GM19238 (cell line): ENCODE data around the gene NAA80.
"Not testable (repeated sequence)": the region's sequence is repeated elsewhere in the genome, so short reads cannot be mapped to it uniquely, and the experiment has no call there.

Experiments
- DNase-seq: peaks from one replicate; pipeline ENCODE4 v3.0.0; 2011; ENCODE audit warnings: low spot score; ENCODE audit not compliant: insufficient read length

Gene NAA80

DNA sequence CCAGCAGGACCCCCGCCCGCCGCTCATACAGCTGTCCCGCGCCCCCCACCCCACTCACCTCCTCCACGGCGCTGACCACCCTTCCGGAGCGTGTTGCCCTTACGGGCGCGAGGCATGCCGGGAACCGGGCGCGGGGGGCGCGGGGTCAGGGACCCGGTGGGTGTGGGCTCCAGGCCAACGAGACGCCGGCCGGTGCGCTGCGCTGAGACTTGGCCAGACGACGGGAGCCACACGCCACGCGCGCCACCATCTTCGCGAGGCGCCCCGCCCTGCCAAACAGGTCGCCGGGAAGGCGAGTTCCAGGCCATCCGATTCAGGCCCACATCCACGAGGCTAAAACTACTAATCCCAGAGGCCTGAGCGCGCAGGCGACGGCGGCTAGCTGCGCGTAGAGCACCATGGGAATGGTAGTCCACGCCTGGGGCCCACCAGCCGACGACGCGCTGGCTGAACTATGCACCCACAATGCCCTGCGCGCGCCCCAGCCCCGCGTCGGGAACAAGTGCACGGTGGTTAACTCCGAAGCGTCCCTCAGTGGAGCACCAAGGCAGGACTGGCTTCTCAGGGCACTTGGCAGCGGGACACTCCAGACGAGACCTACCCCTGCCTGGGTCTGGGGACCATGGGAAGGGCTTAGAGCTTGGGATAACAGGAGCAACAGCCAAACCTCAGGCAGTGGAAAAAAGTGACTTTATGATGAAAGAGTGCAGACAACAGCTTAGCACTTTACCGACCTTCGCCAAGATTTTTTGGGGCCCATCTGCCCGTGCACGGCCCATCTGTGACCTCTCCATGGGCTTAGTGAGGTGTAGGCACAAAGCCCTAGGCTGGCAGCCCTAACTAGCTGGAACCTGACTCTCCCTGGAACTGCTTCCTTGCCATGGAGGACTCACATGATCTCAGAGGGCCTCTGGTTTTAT, 6.8 kb downstream of the NAA80 start, which contains the start of gene IFRD2:
Gene IFRD2 (minus strand): TSS at position 271 of the 920 bp plus-strand sequence. CDS start 155 bp downstream, at position 116.
- peak; percentile 95 for DNase-seq

DNA sequence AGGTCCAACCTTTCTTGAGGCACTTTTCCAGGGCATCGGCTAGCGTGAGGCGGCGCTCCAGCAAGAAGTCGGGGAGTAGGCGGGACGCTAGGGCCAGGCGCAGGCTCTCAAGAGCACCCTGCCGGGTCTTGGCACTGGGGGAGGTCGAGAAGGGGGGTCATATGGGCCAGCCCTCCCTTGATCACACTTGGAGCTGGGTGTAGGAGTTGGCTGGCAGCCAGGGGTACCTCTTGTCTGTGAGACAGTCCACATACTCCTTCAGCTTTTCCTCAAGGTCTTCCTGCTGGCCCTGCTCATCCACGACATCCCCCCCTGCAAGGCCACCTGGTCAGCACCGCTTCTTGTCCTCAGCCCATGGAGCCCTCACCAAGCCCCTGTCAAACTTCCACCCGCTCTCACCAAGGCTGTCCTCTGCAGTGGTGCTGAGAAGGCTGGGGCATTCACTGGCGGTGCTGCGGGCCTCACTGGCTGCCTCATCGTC, 9.0 kb downstream of the NAA80 start:
- no peak for DNase-seq

DNA sequence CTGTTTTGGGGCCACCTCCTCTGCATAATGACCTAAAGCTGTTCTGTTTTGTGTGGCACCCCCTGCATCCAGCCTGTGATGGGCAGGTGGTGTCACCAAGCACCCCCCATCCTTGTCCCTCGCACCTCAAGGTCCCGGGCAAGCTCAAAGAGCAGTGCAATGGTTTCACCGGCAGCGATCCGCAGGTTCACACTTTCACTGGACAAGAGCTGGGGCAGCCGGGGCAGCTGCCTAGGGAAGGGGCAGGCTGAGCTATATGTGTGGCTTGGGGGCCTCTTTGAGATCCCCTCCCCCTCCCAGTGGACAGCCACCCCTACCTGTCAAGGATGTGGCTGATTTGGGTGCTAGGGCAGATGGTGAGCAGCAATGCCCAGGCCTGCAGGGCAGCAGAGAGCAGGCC, 10.1 kb downstream of the NAA80 start:
- no peak for DNase-seq

DNA sequence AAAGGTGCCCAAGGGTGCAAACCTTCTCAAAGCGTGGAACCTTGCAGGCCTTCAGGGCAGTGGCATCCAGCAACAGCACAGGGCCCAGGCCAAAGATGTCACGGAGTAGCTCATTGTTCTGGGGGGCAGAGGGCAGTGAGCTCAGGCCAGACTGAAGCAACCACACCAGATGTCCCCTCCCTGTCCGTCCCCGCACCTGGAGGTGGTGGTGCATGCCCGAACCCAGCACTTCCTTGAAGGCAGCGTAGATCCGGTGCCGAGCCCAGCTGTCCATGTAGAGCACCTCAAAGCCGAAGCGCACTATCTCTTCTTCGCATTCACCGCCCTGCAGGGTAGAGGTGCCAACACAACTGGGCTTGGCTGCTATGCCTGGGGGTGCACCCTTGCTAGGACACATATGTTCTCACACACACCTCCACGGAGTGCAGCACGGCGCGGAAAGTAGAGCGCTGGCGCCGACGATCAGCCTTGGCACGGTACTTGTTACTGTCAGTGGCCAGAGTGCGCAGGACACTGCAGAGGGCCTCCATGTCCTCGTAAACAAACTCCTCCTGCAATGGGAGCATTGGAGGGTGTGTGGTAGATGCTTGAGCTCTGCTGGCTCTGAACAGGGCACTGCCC, 10.7 kb downstream of the NAA80 start:
- DNase-seq, result no peak

DNA sequence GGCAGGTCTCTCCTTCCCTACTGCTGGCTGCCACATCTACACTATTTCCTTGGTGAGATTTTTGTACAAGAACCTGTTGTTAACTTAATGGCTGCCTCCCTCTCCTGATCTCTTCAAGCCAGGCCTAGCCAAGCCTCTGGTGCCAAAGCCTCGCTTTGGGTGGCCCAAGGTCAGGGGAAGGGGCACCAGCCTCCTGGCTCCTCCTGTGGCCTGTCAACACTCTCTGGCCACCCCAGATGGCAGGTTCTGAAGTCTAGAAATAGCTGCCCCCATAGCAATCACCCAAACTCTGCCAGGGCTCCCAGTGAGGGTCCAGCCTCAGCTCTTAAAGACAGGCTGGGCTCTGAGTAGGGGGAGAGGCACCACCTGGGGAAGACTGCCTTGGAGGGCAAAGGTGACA, 11.9 kb downstream of the NAA80 start:
- DNase-seq, result no peak

DNA sequence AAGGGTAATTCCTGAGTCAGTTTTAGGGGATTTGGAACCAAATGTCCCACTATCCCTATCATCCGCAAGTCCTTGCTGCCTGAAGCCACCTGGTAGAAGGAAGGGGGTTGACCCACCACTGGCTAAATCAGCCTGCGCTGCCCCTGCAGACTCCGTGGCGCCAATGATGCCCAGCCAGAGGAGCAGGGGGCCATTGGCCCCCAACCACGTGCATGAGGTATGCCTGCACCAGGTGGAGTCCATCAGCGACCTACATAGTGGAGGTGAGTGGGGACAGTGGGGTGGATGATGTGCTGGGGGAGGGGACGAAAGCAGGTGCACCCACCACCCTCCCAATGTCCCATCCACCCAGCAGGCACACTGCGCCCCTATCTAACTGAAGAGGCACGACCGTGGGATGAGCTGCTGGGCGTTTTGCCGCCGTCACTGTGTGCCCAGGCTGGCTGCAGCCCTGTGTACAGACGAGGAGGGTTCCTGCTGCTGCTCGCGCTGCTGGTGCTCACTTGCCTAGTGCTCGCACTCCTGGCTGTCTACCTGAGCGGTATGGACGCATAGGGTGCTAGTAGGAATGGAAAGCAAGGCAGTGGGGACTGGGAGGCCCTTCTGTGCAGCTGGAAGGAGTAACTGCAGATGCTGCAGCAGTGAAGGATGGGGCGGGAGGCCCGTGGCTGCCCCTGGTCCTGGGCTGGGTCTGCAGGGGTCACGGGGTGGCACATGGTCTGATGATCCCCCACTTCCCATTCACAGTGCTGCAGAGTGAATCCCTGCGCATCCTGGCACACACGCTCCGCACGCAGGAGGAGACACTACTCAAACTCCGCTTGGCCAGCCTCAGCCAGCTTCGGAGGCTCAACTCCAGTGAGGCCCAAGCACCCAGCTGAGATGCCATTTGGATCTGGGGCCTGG, 12.6 kb downstream of the NAA80 start:
- DNase-seq, result no peak

DNA sequence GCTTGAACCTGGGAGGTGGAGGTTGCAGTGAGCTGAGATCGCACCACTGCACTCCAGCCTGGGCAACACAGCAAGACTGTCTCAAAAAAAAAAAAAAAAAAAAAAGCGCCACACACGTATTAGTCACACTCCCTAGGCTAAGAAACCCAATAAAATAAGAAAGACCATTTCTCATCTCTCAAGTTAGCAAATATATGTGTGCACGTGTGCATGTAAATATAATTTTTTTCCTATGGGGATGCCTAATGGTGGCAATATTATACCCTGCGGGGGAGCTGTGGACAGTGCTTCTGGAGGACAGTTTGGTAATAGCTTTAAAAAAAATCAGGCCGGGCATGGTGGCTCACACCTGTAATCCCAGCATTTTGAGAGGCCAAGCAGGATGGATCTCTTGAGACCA, 15.1 kb downstream of the NAA80 start:
- not testable (repeated sequence) for DNase-seq

DNA sequence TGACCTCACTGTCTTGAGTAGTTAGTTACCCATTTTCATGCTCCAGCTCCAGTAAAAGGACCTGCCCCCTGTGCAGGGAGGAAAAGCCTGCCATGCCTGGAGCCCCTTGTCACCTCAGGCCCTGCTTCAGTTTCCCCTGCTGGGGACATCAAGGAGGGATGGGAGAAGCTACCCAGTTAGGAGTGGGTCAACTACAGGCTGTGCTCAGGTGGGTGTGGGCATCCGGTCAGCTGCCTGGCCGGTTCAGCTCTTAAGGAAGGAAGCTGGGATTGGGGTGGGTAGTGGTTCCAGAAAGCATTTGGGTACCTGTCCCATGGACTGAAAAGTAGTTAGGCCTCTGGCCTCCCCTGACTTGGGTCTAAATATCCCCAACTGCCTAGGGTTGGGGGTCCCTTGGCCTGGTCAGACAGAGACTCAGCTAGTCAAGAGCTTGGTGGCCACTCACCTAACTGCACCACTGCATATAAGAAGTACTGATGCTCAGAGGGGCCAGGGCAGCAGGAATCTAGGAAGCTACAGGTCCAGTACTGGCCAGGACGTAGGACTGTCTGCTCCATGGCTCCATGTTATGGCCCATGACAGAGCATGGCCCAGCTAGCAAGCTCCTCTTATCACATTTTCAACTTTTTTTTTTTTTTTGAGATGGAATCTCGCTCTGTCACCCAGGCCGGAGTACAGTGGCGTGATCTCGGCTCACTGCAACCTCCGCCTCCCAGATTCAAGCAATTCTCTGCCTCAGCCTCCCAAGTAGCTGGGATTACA, 19.8 kb downstream of the NAA80 start:
- DNase-seq, result no peak

DNA sequence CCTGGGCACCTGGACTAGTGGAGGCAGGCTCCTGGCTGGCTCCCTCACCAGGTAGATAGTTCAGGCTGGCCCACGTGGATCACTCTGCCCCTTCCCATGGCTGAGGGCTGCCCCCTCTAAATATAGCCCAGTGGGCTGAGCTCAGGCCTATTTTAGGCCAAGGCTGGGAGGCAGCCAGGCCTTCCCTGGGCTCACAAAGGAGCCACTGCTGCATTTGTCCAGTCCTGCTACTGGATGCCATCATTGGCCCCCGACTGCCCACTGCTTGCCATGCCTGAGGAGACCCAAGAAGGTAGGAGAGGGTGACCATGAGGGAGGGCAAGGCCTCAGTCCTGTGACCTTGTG, 20.4 kb downstream of the NAA80 start, which contains the start of gene LSMEM2:
Gene LSMEM2 (plus strand): TSS at position 208 of the 345 bp plus-strand sequence. CDS start 27 bp downstream, at position 235.
- no peak for DNase-seq

DNA sequence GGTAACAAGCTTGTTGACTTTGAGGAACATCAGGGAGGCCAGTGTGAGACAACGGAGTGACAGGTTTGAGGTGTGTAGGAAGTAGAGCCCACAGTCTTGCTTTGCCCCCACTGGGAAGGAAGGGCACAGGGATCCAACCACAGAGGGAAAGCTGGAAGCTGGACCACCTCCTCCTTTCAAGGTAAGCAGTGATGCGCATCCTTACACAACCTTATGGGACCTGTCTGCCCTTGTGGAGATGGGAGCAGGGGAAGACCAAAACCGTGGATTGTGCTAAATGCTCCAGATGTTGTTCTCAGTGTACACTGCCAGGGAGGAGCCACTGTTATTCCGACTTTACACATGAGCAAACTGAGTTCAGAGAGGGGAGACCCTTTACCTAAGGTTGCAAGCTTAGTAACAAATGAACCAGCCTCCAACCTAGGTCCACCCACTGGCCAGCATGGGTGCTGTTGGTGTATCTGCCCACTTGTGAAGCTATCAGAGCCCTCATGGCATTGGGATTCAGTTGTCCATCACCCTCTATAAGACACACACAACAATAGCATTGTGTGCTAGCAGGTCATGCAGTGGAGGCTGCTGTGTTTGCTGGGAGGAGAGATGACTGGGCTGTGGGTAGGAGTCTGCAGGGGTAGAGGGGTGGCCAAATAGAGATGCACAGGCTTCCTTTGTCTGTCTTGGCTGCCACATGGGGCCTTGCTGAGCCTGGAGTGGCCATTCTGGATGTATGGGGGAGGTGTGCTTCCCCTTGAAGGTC, 20.9 kb downstream of the NAA80 start:
- DNase-seq, result no peak

DNA sequence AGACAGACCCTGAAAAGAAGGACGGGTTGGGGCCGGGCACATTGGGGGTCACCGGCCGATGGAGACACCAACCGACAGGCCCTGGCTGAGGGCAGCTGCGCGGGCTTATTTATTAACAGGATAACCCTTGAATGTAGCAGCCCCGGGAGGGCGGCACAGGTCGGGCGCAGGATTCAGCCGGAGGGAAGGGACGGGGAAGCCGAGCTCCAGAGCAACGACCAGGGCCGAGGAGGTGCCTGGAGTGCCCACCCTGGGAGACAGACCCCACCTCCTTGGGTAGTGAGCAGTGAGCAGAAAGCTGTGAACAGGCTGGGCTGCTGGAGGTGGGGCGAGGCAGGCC, 22.5 kb downstream of the NAA80 start:
- DNase-seq, result no peak

DNA sequence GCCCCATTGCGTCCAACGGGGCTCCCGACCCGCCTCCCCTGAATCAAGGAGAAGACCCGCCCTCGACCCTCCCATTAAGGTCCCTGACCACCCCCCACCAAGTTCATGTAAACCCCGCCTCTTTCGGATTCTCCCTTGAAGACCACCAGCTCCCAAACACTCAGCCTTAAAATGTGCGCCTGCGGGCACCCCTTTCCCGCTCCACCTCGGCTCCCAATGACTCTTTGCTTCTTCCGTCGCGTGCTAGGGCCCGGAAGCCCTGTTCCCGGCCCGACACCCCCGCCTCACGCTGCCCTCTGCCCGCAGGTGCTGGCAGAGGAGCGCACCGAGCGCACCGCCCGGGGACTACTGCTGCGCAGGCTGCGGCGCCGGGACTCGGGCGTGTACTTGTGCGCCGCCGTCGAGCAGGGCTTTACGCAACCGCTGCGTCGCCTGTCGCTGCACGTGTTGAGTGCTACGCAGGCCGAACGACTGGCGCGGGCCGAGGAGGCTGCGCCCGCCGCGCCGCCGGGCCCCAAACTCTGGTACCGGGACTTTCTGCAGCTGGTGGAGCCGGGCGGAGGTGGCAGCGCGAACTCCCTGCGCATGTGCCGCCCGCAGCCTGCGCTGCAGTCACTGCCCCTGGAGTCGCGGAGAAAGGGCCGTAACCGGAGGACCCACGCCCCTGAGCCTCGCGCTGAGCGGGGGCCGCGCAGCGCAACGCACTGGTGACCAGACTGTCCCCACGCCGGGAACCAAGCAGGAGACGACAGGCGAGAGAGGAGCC, 23.0 kb downstream of the NAA80 start:
- no peak for DNase-seq

DNA sequence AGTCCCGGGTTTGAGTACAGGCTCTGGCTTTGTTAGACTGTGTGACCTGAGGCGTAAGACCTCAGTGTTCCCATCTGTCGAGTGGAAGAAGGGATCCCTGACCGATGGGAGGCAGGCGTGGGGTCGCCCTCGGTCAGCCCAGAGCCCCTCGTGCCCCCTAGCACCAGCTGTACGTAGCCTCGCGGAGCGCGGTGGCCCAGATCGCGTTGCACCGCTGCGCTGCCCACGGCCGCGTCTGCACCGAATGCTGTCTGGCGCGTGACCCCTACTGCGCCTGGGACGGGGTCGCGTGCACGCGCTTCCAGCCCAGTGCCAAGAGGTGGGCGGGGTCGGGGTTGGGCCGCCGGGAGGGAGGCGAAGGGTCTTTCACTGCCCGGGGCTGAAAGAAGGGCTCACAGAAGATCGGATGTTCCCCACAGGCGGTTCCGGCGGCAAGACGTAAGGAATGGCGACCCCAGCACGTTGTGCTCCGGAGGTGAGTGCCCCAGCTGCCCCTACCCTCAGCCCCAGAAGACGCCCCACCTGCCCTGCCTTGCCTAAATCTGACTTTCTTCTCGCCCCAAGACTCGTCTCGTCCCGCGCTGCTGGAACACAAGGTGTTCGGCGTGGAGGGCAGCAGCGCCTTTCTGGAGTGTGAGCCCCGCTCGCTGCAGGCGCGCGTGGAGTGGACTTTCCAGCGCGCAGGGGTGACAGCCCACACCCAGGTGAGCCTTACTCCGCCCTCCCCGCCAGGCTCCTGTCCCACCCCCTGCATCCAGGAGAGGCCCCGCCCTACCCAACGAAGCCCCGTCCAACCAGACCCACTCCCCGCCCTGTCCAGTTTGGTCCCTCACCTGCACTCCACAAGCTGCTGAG, 23.8 kb downstream of the NAA80 start:
- no peak for DNase-seq

DNA sequence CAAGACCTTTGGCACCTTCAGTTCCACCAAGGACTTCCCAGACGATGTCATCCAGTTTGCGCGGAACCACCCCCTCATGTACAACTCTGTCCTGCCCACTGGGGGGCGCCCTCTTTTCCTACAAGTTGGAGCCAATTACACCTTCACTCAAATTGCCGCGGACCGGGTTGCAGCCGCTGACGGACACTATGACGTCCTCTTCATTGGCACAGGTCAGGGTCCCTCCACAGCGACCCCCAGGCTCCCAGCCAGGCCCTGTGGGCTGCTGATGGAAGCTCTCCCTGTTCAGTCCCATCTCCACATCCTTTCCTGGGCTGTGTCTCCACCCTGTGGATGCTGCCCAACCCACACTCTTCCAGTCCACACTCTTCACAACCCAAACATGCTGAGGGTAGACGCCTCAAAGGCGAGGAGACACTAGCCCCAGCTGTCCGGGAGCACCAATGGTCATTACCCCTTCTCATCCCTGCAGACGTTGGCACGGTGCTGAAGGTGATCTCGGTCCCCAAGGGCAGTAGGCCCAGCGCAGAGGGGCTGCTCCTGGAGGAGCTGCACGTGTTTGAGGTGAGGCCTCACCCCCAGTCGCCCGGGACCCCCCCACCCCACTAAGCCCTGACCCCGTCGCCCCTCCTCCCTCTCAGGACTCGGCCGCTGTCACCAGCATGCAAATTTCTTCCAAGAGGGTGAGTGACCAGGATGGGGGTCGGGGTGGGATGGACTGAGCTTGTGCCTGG, 24.7 kb downstream of the NAA80 start:
- peak; percentile 63 for DNase-seq

DNA sequence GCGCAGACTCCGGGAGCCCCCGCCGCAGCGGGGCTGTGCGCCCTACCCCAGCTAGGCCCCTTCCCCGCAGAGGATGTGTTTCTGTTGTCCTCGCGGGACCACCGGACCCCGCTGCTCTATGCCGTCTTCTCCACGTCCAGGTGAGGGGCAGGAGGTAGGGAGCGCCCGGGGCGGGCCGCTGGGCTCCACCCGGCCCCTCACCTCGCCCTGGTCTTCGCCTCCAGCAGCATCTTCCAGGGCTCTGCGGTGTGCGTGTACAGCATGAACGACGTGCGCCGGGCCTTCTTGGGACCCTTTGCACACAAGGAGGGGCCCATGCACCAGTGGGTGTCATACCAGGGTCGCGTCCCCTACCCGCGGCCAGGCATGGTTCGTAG, 25.5 kb downstream of the NAA80 start:
- no peak for DNase-seq

DNA sequence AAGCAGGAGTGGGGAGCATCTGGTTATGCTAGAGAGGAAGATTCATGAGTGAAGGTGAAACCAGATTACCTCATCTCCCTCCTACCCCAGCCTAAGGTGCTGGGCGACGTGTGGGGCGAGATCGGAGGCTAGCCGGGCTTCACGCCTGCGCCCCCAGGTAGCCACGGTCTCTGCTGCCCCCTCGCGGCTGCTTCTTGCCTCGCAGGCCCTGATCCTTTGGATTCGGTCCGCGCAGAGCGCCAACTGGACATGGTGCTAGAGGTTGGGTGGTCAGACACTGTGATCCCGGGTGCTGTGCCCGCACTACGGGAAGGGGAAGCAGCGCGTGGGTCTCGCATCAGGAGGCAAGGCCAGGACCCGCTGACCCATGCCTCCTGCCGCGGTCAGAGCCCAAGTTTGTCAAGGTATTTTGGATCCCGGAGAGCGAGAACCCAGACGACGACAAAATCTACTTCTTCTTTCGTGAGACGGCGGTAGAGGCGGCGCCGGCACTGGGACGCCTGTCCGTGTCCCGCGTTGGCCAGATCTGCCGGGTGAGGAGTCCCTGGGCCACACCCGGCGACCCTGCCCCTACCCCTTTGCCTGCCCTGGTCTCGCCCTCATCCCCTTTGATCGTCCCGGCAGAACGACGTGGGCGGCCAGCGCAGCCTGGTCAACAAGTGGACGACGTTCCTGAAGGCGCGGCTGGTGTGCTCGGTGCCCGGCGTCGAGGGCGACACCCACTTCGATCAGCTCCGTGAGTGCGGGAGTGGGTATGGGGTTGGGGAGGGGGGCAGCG, 26.1 kb downstream of the NAA80 start:
- DNase-seq, result peak; percentile 99

DNA sequence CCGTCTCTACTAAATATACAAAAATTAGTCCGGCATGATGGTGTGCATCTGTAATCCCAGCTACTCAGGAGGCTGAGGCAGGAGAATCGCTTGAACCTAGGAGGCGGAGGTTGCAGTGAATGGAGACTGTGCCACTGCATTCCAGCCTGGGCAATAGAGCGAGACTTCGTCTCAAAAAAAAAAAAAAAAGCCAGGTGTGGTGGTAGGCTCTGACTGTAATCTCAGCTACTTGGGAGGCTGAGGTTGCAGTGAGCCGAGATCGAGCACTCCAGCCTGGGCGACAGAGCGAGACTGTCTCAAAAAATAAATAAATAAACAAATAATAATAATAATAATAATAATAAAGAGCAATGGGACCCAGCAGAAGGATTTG, 26.7 kb downstream of the NAA80 start:
- not testable (repeated sequence) for DNase-seq
